VCaP (cell line): ENCODE data around the gene WDPCP.
A peak's percentile ranks its signal among the peaks of the same experiment; 100 is the strongest.
"Not testable (repeated sequence)": the region's sequence is repeated elsewhere in the genome, so short reads cannot be mapped to it uniquely, and the experiment has no call there.

Experiments
- H3K27ac ChIP-seq: fragments of 450-650 bp; 2 replicates; pipeline ENCODE4 v1.5.1; 2017
- TF ChIP-seq, protein P1 (sequence below): fragments of 450-650 bp; conservative IDR thresholded peaks from 2 replicates; pipeline ENCODE4 v1.5.1; 2017; ENCODE audit warnings: mild to moderate bottlenecking, moderate library complexity

WDPCP gene

DNA sequence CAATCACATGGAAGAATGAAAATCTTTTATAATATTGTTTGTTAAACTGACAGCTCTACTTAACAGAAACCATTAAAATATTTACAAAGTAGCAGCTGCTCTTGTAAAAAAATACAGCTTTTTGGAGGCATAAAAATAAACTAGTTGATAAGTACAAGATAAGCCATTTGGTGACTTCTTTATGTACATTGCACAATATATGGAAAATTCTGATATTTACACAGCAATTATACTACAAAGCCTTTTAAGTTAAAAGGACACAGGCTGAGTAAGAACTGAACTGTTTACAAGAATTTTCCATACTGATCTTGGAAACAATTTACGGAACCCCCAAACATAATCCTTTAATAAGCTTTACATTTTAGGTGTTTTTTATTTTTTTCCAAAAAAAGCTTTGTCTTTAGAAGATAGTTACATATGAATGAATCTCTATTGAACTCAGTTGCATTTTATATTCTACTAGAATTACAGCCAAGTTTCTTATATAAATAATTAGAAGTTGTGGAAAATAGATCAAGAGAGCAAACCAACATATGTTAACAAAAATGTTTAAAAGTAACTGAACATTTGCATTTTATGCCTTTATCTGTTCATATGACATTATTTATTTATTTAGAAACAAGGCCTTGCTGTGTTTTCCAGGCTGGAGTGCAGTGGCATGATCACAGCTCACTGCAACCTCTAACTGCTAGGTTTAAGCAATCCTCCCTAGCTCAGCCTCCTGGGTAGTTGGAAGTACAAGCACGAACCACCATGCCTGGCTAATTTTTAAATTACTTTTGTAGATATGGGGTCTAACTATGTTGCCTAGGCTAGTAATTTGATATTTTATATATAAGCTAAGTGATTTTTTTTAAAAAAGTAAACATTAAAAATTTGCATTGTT is 395.1 kb downstream of the WDPCP start:
- TF ChIP-seq, protein P1, sequence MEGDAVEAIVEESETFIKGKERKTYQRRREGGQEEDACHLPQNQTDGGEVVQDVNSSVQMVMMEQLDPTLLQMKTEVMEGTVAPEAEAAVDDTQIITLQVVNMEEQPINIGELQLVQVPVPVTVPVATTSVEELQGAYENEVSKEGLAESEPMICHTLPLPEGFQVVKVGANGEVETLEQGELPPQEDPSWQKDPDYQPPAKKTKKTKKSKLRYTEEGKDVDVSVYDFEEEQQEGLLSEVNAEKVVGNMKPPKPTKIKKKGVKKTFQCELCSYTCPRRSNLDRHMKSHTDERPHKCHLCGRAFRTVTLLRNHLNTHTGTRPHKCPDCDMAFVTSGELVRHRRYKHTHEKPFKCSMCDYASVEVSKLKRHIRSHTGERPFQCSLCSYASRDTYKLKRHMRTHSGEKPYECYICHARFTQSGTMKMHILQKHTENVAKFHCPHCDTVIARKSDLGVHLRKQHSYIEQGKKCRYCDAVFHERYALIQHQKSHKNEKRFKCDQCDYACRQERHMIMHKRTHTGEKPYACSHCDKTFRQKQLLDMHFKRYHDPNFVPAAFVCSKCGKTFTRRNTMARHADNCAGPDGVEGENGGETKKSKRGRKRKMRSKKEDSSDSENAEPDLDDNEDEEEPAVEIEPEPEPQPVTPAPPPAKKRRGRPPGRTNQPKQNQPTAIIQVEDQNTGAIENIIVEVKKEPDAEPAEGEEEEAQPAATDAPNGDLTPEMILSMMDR: no peak
- no peak overlapping the region for H3K27ac ChIP-seq

DNA sequence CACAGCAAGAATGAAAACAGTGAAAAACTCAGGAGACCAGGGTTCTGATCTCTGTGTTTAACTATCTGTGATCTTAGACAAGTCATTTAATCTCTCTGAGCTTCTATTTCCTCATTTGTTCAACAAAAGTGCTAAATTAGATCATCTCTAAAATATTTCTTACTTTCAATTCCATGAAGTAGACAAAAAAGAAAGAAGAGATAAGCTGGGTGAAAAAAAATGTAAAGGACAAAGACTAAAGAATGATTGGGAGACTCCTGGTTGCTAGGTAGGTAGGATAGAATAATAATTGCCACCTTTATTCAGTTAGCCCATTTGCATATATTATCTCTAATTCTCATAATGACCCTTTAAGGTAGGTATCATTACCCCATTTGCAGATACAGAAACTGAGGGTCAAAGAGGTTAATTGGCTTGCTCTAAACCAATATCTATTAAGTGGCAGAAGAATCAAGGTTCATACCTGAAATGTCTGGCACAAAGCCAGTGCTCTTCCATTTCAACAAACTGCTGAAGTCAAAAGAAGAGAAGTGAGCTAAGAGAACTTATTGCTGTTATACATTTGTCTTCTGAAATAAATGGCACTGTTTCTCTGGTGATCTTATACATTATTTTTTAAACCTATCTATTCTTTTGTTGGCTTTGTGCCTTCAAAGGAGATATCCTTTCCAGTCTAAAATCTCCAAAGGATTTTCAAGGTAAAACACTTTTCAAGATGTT is 395.9 kb downstream of the WDPCP start:
- TF ChIP-seq, protein P1: no peak
- H3K27ac ChIP-seq: no peak overlapping the region

DNA sequence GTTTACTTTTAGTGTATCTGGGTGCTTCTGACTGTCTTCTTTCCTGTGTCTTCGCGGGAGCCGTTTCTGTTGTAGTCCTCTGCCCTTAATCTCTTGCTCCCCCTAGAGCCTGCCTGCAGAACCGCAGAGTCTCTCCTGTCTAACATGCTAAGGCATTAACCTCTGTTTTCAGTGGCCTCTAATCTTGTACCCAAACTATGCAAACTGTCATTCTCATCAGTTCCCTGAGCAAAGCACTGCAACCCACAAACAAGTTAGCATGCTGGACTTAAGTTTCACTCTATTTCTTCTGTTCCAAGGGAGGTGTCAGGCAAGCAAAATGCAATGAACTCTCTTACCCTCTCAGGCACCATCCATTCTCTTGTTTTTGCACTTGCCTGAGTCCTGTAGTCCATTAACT is 399.3 kb downstream of the WDPCP start:
- no peak overlapping the region for H3K27ac ChIP-seq
- TF ChIP-seq, protein P1: peak; percentile 91

DNA sequence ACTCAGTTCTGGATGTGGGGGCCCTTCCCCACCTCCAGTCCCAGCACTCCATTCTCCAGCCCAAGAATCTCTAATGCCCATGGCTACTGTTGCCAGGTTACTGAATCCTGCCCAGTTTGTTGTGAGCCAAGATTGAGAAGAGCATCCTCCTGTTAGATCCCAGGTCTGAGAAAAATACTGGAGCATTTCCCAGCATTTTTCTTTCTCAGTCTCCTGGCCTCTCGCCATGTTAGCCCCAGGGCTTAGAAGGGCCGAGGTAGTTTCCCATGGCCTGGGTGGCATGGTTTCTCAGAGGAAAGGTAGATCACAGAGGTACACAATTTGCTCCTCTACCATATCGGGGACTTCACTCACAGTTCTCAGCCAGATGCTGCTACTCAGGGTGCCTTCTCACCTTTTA is 401.9 kb downstream of the WDPCP start:
- no peak overlapping the region for H3K27ac ChIP-seq

DNA sequence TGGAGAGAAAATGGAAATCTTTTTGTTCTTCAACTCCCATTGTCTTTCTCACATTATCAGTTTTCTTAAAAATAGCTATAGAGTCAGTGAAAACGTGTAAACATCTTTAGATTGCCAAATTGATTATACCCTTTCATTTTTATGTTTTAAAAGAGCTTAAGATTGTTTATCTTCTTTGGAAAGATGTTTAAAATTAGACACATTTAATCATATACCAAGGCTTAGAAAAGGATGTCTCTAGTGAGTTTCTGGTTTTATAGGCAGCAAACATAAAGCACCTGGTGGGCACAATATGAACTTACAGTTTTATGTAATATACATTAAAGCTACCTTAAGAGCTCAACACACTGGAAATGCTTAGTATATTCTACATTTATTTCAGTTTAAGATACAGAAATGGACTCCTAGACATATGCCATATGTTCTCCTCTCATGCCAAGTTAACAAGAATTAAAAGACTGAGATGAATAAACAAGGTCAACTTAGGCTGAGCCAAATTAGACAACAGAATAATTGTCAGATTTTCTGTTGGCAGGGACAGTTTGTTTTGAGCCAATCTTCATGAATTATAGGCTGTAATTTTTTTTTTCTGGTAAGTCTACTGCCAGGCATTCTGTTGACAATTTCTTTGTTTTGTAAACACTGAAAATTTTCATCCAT is 425.0 kb downstream of the WDPCP start:
- TF ChIP-seq, protein P1: 0 out of 2 replicates have a peak, but pooled peaks have one; percentile 8
- H3K27ac ChIP-seq: no peak overlapping the region

More for the DNA sequence above, 401.9 kb downstream of the WDPCP start:
- TF ChIP-seq, protein P1: no peak

DNA sequence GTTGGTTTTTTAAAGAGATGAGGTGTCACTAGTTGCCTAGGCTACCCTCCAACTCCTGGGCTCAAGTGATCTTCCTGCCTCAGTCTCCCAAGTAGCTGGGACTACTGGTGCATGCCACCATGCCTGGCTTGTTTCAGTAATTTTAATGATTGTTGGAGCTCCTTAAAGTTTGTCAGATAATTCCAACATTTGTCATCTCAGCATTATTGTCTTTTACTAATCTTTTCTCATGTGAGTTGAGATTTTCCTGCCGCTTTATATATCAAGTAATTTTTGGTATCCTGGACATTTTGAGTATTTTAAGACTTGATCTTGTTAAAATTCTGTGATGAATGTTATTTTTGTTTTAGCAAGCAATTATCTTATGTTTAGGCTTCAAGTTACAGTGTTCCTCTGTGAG is 429.0 kb downstream of the WDPCP start:
- TF ChIP-seq, protein P1: no peak

DNA sequence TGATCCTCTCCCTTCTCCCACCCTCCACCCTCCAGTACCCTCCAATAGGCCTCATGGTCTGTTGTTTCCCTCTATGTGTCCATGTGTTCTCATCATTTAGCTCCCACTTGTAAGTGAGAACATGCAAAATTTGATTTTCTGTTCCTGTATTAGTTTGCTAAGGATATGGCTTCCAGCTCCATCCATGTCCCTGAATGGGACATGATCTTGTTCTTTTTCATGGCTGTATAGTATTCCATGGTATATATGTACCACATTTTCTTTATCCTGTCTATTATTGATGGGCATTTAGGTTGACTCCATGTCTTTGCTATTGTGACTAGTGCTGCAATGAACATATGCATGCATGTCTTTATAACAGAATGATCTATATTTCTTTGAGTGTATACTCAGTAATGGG is 451.6 kb downstream of the WDPCP start:
- H3K27ac ChIP-seq: not testable (repeated sequence)

More for the DNA sequence above, 429.0 kb downstream of the WDPCP start:
- H3K27ac ChIP-seq: no peak overlapping the region
